ENCODE data around the gene SYCP2.

DNA sequence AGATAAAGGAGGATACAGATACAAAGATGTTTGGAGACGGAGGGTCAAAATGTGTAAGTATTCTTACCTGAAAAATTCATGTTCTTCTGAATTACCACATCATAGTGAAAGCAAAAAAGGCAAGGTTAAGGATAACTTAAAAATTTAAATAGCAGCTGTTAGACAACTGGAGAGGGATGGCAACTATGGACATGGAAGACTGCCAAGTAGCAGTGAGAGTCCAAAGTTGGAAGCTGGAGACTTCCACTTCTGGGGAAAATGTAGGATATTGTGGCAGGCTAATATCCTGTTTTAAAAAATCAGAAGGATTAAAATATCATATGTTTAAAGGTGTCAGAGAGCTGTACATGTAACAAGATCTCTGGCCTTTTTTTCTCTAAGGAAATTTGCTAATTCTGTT lies 29.8 kb downstream of the SYCP2 start:
- TF ChIP-seq, protein P1, sequence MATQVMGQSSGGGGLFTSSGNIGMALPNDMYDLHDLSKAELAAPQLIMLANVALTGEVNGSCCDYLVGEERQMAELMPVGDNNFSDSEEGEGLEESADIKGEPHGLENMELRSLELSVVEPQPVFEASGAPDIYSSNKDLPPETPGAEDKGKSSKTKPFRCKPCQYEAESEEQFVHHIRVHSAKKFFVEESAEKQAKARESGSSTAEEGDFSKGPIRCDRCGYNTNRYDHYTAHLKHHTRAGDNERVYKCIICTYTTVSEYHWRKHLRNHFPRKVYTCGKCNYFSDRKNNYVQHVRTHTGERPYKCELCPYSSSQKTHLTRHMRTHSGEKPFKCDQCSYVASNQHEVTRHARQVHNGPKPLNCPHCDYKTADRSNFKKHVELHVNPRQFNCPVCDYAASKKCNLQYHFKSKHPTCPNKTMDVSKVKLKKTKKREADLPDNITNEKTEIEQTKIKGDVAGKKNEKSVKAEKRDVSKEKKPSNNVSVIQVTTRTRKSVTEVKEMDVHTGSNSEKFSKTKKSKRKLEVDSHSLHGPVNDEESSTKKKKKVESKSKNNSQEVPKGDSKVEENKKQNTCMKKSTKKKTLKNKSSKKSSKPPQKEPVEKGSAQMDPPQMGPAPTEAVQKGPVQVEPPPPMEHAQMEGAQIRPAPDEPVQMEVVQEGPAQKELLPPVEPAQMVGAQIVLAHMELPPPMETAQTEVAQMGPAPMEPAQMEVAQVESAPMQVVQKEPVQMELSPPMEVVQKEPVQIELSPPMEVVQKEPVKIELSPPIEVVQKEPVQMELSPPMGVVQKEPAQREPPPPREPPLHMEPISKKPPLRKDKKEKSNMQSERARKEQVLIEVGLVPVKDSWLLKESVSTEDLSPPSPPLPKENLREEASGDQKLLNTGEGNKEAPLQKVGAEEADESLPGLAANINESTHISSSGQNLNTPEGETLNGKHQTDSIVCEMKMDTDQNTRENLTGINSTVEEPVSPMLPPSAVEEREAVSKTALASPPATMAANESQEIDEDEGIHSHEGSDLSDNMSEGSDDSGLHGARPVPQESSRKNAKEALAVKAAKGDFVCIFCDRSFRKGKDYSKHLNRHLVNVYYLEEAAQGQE (IDR thresholded peaks at IDR 0.05; ENCODE audit: low read depth, low read length) = no peak
- TF ChIP-seq YY1 (IDR thresholded peaks at IDR 0.05; ENCODE audit: low read depth) (no peak), NRF1 (IDR thresholded peaks at IDR 0.05; ENCODE audit: low read depth, low read length) (no peak), RAD21 (IDR thresholded peaks at IDR 0.05; ENCODE audit: low read length) (no peak), FOXM1 (IDR thresholded peaks at IDR 0.05; ENCODE audit: low read depth) (no peak), TAF1 (IDR thresholded peaks at IDR 0.05; ENCODE audit: borderline replicate concordance, low read depth, low read length) (no peak), TEAD4 (IDR thresholded peaks at IDR 0.05; ENCODE audit: borderline replicate concordance, insufficient read depth) (no peak), RCOR1 (IDR thresholded peaks at IDR 0.05; ENCODE audit: low read length) (no peak)
- TF ChIP-seq, protein P2, sequence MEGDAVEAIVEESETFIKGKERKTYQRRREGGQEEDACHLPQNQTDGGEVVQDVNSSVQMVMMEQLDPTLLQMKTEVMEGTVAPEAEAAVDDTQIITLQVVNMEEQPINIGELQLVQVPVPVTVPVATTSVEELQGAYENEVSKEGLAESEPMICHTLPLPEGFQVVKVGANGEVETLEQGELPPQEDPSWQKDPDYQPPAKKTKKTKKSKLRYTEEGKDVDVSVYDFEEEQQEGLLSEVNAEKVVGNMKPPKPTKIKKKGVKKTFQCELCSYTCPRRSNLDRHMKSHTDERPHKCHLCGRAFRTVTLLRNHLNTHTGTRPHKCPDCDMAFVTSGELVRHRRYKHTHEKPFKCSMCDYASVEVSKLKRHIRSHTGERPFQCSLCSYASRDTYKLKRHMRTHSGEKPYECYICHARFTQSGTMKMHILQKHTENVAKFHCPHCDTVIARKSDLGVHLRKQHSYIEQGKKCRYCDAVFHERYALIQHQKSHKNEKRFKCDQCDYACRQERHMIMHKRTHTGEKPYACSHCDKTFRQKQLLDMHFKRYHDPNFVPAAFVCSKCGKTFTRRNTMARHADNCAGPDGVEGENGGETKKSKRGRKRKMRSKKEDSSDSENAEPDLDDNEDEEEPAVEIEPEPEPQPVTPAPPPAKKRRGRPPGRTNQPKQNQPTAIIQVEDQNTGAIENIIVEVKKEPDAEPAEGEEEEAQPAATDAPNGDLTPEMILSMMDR (IDR thresholded peaks at IDR 0.05) = no peak
- TF ChIP-seq, protein P3, sequence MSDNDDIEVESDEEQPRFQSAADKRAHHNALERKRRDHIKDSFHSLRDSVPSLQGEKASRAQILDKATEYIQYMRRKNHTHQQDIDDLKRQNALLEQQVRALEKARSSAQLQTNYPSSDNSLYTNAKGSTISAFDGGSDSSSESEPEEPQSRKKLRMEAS (IDR thresholded peaks at IDR 0.05; ENCODE audit: low read depth) = no peak
- TF ChIP-seq, protein P4, sequence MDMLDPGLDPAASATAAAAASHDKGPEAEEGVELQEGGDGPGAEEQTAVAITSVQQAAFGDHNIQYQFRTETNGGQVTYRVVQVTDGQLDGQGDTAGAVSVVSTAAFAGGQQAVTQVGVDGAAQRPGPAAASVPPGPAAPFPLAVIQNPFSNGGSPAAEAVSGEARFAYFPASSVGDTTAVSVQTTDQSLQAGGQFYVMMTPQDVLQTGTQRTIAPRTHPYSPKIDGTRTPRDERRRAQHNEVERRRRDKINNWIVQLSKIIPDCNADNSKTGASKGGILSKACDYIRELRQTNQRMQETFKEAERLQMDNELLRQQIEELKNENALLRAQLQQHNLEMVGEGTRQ (IDR thresholded peaks at IDR 0.05; ENCODE audit: borderline replicate concordance, low read depth, low read length) = no peak
